ENCODE data around the gene ERICH6.
A peak's percentile ranks its signal among the peaks of the same experiment; 100 is the strongest.

ERICH6 gene

GRCh38 chr3:150703756-150704344 is at the start of gene ERICH6:
Gene ERICH6 (minus strand): TSS chr3:150703920. CDS start chr3:150703898, 22 bp downstream.
- DNase-seq (ENCODE audit: low spot score): peak; percentile 73

DNA sequence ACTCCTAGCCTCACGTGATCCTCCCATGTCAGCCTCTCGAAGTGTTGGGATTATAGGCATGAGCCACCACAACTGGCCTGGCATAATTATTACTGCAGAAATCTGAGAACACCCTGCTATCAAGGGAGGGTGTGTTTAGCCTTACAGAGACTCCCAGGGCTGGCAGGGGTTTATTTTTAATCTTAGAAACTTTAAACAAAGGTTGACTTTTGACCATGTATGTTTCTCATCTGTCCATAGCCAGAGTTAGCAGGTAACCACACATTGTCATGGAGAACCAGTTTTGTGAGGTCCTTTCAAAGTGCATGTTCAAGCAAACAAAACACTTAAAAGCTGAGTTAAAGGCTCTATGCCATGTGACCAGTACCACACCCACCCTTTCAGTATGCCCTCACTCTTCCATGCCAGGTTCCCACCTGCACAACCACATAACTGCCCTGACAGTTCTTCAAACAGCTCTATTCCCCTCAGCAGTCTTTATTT is 48.1 kb upstream of the ERICH6 start:
- DNase-seq (ENCODE audit: low spot score): no peak

GRCh38 chr3:150749255-150749654 is 45.5 kb upstream of the ERICH6 start:
- DNase-seq (ENCODE audit: low spot score): no peak

- no peak for DNase-seq (ENCODE audit: low spot score)
Observed at GRCh38 chr3:150748684-150749047, 44.9 kb upstream of the ERICH6 start.

- no peak for DNase-seq (ENCODE audit: low spot score)
Observed at GRCh38 chr3:150747886-150748683, 44.4 kb upstream of the ERICH6 start.

GRCh38 chr3:150746791-150747590 is 43.3 kb upstream of the ERICH6 start:
- no peak for DNase-seq (ENCODE audit: low spot score)

DNA sequence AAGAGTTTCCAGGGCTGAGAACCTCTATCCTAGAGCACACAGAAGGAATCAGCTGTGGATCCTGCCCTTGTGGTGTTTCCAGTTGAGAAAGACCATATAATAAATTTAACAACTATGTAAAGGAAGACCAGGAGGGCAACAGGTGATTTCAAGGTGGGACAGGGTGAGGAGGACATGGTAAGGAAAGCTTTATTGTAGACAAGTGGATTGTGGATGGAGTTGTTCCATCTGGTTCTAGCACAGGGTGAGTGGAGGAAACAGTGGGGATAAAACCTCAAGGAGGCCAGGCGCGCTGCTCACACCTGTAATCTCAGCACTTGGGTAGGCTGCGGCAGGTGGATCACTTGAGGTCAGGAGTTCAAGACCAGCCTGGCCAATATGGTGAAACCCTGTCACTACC is 42.1 kb upstream of the ERICH6 start:
- DNase-seq (ENCODE audit: low spot score): no peak

DNA sequence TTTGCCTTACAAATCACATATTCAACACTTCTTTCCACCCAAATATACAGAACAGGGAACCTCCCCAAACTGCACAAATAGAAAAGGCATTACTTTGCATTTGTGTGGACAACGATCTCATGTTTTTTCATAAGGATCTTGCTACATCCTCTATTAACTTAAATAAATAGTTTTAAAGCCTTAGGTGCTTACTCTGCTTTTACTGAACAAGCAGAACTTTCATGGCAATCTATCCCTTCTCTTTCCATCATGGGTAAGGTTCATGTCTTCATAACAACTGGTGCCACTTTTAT is 41.1 kb upstream of the ERICH6 start:
- DNase-seq (ENCODE audit: low spot score): no peak

DNA sequence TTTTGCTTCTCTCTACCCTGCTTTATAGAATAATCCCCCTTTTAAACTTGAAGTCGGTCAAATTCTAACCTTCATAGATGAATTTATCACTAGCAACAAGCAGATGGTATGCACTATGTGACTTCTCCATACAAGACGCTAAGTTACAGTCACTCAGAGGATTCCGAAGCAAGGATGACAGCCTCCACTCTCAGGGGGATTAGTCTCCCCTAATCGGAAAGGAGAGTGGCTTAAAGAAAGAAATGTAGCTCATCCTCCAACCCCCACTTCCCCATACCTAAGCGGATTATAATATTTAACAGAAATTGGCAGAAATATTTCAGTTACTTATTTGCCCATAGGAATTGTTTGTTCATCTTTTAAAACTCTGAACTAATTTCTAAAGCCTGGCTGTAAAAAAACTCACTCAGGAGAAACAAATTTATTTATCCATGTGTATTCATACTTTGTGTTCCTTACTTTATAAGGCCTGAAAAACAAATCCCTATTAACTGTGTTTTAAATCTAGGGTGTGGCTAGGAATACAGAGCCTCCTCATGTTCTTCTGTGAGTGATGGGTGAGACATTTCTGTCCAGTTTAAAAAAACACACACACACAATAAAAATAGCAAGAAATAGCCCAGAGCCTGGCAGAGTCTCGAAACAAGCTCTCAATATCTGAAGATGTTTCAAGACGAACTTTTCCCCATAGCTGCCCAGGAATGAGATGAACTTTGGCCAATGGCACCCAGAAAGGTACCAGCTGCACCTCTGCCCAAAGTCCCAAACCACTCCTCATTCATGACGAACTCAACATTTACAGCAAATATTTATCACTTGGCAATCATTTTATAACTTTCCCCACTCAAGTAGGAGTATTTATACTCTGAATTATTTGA is 40.6 kb upstream of the ERICH6 start:
- DNase-seq (ENCODE audit: low spot score): no peak

DNA sequence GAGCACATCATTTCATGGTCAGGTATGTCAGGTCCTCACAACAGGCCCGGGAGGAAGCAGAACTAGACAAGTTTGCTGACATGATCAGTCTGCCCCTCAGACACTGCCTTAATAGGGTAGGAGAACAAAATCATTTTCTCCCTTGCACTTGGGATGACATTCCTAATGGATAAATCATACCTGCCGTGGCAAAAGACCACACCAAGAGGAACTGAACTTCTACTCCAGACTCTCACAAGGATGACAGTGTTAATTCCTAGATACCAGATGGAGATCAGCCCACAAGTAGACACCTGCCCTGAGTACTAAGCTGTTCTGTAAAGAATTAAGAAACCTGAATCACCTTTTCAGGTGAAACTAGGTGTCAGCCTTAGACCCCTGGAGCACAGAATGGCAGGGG is 39.8 kb upstream of the ERICH6 start:
- DNase-seq (ENCODE audit: low spot score): no peak

GRCh38 chr3:150742679-150743078 is 39.0 kb upstream of the ERICH6 start:
- DNase-seq (ENCODE audit: low spot score): no peak

DNA sequence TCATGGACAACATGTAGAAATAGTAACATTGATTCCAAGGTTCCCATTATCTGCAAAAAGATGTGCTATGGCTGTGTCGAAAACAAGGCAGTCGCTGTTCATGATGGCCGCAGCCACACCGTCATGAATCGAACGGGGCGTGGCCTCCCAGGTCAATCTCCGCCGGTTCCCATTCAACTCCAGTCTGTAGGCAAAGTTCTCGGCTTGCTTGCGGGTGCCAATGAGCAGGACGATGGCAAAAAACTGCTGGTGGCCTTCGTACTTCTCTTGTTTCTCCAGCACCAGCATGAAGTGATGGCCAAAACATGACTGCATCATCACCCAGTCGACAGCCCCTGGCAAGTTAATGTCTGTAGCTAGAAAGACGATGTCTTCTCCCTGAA is 38.4 kb upstream of the ERICH6 start:
- DNase-seq (ENCODE audit: low spot score): no peak

DNA sequence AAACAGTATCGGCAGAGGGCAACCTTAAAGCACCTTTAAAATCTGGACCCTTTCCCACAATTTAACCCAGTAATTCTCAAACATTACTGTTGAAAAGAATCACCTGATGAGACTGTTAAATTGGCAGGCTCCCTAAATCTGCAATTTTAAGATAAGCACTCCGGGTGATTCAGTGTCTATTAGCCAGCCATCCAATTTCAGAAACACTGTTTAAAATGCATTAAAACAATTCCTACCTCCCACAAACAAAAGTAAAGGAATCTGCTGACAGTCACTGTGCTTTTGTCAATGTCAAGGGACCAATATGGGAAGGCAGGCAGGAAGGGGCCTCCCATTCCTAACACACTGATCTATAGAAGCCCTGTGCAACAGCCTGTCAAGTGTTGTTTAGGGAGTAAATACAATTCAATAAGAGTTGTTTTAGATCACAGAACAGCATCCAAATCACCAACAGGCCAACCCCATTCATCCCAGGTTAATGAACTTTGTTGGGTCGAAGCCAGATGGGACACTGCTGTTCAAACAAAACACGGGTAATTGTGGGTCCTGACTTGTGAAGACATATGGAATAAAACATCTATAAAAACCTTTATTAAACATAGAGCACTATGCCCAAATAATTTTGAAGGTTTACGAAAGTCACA is 37.9 kb upstream of the ERICH6 start:
- DNase-seq (ENCODE audit: low spot score): no peak

DNA sequence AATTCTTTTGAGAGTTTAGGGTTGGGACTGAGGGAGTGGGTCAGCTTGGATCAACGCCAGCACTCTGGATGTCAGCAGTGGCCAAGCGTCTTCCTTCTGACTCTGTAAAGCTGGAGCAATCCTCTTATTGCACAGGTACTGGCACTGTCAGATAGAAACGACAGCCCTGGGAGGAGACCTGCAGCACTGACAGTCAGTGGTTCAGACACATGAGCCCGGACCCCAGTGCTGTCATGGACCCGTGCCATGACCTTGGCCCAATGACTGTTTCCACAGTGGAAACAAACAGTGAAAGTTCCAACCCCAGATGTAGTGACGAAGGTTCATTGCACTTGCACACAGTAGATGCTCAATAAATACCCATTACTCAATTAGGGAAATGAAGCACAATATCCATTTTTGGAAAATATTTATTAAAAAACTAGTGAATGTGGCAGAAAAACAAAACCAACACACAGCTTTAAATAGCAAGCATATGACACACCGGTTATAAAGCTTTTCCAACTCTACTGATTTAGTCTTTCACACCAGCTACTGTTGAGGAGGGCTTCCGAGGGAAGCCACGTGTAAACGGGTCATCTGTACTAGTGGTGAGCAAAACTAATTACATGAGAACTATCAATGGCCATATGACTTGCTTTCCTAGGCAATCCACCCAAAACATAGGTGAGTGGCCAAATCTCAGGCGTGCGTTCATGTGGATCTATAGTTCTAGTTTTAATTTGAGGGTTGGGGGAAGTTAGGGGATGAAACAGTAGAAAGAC is 37.2 kb upstream of the ERICH6 start:
- DNase-seq (ENCODE audit: low spot score): no peak

- no peak for DNase-seq (ENCODE audit: low spot score)
Observed at GRCh38 chr3:150739877-150740645, 36.3 kb upstream of the ERICH6 start.

DNA sequence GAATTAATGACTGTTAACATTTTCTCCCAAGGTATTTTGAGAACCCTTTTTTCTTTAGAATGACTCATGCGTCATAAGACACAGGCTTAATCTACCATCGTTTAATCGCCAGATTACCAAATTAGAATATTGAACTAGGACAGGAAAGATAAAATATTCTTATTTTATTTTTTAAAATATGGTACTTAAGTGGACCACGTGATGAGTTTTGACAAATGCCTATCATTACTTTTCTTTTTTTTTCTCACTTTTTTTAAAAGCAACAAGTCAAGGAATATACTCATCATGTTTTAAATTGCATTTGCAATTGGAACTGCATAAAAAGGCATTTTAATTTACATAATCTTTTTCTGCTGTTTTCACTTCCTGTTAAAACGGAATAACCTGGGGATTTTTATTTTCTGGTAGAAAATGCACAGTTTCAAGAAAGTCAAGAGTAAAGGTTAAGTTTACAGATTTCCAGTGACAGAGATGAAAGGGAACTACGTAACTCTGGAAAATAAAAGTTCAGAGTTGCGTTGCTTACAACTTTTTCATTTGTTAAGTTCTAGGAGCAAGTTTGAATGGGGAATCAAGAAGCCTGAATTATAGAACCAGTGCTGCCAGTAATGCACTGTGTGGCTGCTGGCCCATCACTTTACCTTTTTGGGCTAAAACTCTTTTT is 35.6 kb upstream of the ERICH6 start:
- DNase-seq (ENCODE audit: low spot score): no peak

DNA sequence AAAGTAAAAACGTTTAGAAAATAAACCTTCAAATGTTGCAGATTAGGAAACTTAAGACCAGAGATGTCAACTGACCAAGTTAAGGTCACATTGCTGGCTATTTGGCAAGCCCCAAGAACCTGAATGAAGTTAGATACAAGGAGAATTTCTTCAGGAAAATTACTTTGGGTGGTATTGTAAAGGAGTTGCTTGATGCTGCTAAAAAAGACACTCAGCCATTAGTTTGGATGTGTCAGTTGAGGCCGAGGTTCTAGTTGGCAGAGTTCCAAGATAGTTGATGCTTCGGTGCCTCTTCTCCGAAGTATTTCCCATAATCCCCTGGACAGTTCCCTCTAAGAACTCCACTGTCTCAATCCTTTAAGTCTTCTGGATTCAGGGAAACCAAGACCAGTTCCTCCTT is 35.0 kb upstream of the ERICH6 start:
- DNase-seq (ENCODE audit: low spot score): no peak

DNA sequence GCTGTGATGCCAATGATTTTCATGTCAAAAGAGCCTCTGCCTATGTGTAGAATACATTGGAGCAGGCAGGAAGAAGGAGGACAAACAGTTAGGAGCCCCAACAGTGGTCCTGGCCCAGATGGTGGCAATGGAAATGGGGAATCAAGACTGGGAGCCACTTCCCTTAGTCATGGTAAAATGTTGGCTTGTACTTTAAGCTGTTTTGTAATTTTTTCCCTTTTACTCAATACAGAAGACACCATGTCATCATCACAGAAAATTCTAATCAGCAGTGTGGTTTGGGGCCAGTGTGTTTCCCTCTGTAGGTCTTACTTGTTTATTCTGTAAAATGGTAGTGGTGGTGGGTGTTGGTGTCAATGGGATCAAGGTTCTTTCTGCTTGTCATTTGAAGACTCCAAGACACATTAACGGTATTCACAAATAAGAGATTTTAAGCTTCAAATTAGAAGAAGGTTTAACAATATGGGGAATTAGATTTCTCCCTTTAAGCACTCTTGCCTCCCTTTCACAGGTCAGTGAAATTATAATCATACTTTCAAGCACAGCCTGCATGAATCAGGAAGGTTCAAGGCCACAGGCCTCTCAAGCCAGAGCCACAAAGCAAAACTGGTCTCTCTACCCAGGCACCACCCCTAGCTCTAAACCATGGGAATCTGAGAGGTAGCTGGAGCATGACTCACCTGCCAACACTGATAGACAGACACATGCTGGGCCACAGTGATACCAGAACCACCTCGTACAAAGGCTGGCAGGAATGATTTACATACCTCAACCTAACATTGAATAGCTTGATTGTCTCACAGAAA is 34.4 kb upstream of the ERICH6 start:
- no peak for DNase-seq (ENCODE audit: low spot score)

Measured in HuH-7 (cell line).